Esophagus squamous epithelium (tissue), 4 donors: ENCODE results near the gene CTU1.

Experiments used
- CTCF ChIP-seq, 6 experiments: fragments of 450-650 bp in 4 of 6; fragments of 200-600 bp in 2 of 6; sonication (generic) in 2 of 6; IDR thresholded peaks; one replicate each; pipeline ENCODE4 v1.5.1; 2016 to 2019; ENCODE audit warnings: antibody characterized with exemption in 6 of 6, mild to moderate bottlenecking in 4 of 6, moderate library complexity in 4 of 6
- POLR2A ChIP-seq, 4 donors: fragments of 450-650 bp; IDR thresholded peaks; one replicate each; pipeline ENCODE4 v1.6.1; 2017; ENCODE audit warnings: antibody characterized with exemption in 4 of 4, mild to moderate bottlenecking in 4 of 4, moderate library complexity in 3 of 4

- TF ChIP-seq POLR2A (IDR thresholded peaks at IDR 0.05): no peak
- TF ChIP-seq CTCF (IDR thresholded peaks at IDR 0.05): no peak
Measured at GRCh38 chr19:51084505-51084904, 23.7 kb downstream of the CTU1 start.
